GM10248 (cell line): ENCODE results near the gene BUD13.

Source experiments
- CTCF ChIA-PET: fragments of 300-600 bp; sonication (Branson Sonifier 250); formaldehyde crosslinking; extraction: SDS; loops from one replicate; lab custom pipeline; 2021; ENCODE audit warnings: antibody characterized with exemption; lab: Yijun Ruan, JAX
- POLR2A ChIA-PET: fragments of 350-650 bp; sonication (Branson Sonifier 250); formaldehyde crosslinking; extraction: SDS; loops from one replicate; lab custom pipeline; 2020; ENCODE audit warnings: antibody characterized with exemption; lab: Yijun Ruan, JAX
- DNase-seq: peaks from one replicate; pipeline ENCODE4 v3.0.0; 2012; ENCODE audit errors: extremely low spot score
- TF ChIP-seq, protein P1 (sequence below): IDR thresholded peaks from 2 replicates; pipeline ENCODE4 v1.5.1; 2012; ENCODE audit warnings: mild to moderate bottlenecking, low read depth; ENCODE audit errors: extremely low read depth, missing control alignments, control extremely low read depth

Gene BUD13

DNA sequence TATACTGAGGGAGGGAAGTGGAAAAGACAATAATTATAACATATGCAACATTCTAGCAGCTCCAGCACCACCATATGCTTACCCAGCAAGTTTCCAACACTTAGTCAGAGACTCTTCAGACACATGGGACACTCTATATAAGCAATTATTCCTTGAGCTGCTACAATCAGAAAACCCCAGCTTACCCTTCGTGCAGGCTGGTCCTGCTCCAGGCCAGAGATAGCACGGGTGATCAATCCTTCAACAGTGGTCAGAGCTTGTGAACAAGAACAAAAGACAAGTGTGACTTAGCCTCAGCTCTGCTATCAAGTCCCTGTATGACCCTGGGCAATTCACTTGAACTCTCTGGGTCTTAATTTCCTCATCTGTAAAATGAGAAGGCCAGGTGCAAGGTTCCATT is 13.5 kb upstream of the BUD13 start:
- no peak for DNase-seq
- TF ChIP-seq, protein P1, sequence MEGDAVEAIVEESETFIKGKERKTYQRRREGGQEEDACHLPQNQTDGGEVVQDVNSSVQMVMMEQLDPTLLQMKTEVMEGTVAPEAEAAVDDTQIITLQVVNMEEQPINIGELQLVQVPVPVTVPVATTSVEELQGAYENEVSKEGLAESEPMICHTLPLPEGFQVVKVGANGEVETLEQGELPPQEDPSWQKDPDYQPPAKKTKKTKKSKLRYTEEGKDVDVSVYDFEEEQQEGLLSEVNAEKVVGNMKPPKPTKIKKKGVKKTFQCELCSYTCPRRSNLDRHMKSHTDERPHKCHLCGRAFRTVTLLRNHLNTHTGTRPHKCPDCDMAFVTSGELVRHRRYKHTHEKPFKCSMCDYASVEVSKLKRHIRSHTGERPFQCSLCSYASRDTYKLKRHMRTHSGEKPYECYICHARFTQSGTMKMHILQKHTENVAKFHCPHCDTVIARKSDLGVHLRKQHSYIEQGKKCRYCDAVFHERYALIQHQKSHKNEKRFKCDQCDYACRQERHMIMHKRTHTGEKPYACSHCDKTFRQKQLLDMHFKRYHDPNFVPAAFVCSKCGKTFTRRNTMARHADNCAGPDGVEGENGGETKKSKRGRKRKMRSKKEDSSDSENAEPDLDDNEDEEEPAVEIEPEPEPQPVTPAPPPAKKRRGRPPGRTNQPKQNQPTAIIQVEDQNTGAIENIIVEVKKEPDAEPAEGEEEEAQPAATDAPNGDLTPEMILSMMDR, result no peak
- POLR2A ChIA-PET, result interaction anchor here (1.0 kb wide), 1 partner anchor 13 kb away, joined by 3 read pairs; the partner anchor contains the start of gene BUD13
- CTCF ChIA-PET, result interaction anchor here (1.0 to 10.2 kb wide), 9 partner anchors 10 to 320 kb away, joined by 3 to 100 read pairs (median 6); partner anchors contain the start of genes APOA1 and BUD13

DNA sequence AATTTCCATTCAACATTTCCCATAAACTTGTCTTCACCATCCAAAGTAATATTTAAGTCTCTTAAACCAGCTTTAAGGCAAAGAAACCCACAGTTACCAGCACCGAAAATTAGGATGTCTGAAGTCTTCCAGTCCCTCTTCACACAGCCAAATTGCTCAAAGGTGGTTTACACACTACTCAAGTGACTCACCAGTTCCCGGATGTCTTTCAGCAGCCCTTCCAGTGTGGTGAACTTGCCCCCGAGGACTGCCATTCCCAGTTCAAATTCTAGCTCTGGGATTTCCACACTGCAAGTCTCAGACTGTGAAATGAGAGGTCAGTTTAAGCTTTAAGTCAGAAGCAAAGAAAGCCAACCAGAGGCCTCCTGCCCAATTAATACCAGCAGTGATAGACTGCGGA is 9.9 kb upstream of the BUD13 start:
- CTCF ChIA-PET, result interaction anchor here (0.6 to 1.7 kb wide), 4 partner anchors 9 to 97 kb away, joined by 3 to 7 read pairs (median 4); partner anchors contain the start of gene APOA5
- DNase-seq, result no peak
- TF ChIP-seq, protein P1, result no peak
- POLR2A ChIA-PET, result no interaction called here

DNA sequence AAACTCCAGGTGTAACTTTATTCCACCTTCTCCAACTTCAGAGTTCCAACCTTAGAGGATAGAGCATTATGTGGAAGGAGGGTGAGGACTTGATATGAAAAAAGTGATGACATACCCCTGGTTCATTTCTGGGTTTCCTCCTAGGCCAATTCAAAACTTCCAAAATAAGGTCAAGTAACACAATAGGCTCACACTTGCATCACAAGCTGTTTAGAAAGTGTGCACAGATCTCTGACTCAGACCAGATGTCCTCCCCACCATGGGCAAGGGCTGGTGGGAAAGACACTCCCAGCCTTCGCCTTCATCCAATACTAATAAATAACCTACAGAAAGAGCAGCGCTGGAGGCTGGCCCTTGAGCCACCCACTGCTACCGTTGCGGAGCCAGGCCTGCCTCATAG is 5.8 kb upstream of the BUD13 start:
- TF ChIP-seq, protein P1, result no peak
- ChIA-PET POLR2A (no interaction called here), CTCF (interaction anchor here (1.2 to 3.2 kb wide), 3 partner anchors 9 to 404 kb away, joined by 3 to 16 read pairs (median 4); partner anchors contain the start of genes APOA5 and ZPR1)
- no peak for DNase-seq

DNA sequence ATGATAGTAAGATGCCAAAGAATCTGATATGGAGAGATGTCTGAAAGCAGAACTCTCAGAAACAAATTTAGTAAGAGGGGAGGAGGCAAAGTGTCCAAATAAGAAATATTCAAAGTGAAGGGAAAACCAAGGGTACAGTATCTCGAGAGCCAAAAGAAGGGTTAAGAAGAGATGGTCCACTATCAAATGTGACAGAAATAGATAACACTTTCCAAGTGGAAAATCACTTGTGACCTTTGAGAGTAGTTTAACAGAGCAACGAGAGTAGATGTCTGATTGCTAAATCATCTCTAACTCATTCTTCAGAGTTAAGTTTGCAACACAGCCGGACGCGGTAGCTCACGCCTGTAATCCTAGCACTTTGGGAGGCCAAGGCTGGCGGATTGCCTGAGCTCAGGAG is 4.3 kb upstream of the BUD13 start:
- ChIA-PET POLR2A (no interaction called here), CTCF (interaction anchor here (1.5 to 3.2 kb wide), 2 partner anchors 10 to 14 kb away, joined by 6 to 16 read pairs; partner anchors contain the start of genes APOA5 and ZPR1)
- no peak for DNase-seq
- TF ChIP-seq, protein P1, result no peak

DNA sequence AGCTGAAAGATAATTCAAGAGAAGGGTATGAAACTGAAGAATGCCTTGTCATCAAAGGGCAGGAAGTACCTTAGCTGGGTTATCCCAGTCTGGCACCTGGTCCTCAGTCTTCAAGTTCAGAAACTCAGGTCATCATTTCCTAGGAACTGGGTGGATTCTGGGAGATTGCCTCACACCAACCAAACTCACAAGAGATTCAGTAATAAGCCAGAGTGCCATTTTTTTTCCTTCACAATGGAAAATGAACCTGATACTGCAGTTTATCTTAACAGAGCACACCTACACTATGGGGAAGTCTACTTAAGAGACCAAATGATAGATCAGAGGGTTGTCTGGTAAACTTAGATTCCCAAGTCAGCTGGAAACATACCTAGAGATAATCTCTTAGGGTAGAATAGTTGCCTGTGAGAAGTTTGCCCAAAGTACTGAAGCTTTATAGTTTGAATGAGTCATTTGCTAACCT is 3.8 kb upstream of the BUD13 start:
- ChIA-PET CTCF (interaction anchor here (1.5 to 3.2 kb wide), 2 partner anchors 11 to 14 kb away, joined by 6 to 16 read pairs; partner anchors contain the start of genes APOA5 and ZPR1), POLR2A (no interaction called here)
- DNase-seq, result no peak
- TF ChIP-seq, protein P1, result no peak

DNA sequence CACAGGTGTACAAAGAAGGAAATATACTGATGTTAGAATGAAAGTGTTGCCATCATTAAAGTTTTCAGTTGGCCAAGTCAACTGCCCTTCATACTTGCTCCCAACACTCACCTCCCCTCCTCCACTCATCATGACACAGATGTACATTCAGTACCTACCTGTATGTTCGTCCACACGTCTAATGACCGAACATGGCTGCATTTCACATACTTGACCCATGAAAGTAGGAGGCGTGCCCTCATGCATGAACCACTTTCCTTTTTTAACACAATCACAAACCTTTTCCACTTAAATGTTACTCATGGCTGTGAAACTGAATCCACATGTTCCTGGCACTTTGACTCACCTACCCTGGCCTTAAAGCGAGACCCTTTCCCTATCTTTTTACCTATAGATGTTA is 3.2 kb upstream of the BUD13 start:
- ChIA-PET POLR2A (interaction anchor here (0.7 kb wide), 1 partner anchor 322 kb away, joined by 8 read pairs; the partner anchor contains the start of gene SIK3), CTCF (interaction anchor here (1.5 to 3.2 kb wide), 2 partner anchors 11 to 15 kb away, joined by 6 to 16 read pairs; partner anchors contain the start of genes APOA5 and ZPR1)
- TF ChIP-seq, protein P1, result no peak
- DNase-seq, result no peak
